GM12801 (cell line): ENCODE measurements around the gene RAD51B.

Experiments used
- CTCF ChIP-seq: IDR thresholded peaks from one replicate; pipeline ENCODE4 v1.5.1; 2011; ENCODE audit warnings: control low read depth; ENCODE audit not compliant: insufficient read length; ENCODE audit errors: extremely low read depth

The RAD51B gene

GRCh38 chr14:68458840-68459469 is 639.4 kb downstream of the RAD51B start:
- no peak for TF ChIP-seq CTCF

- TF ChIP-seq CTCF = no peak
Observed at GRCh38 chr14:68459480-68460136, 640.0 kb downstream of the RAD51B start.

- no peak for TF ChIP-seq CTCF
Observed at GRCh38 chr14:68460541-68460940, 641.0 kb downstream of the RAD51B start.

GRCh38 chr14:68461086-68461485 is 641.5 kb downstream of the RAD51B start:
- no peak for TF ChIP-seq CTCF

GRCh38 chr14:68462683-68463082 is 643.1 kb downstream of the RAD51B start:
- no peak for TF ChIP-seq CTCF

GRCh38 chr14:68463299-68463698 is 643.7 kb downstream of the RAD51B start:
- no peak for TF ChIP-seq CTCF

GRCh38 chr14:68463705-68464374 is 644.3 kb downstream of the RAD51B start:
- no peak for TF ChIP-seq CTCF
